Activated CD4-positive, alpha-beta T cell treated with anti-CD3 and anti-CD28 coated beads for 4 hours (primary cell): ENCODE measurements around the gene DAP.

Experiments
- DNase-seq, 2 donors: peaks; one replicate each; pipeline ENCODE4 v3.0.0-alpha.2; 2020

DAP gene

GRCh38 chr5:10688651-10689171 is 72.3 kb downstream of the DAP start:
- no peak for DNase-seq

- DNase-seq = no peak
Observed at GRCh38 chr5:10686890-10687289, 74.1 kb downstream of the DAP start.

- no peak for DNase-seq
Observed at GRCh38 chr5:10685115-10685521, 75.9 kb downstream of the DAP start.

- no peak for DNase-seq
Observed at GRCh38 chr5:10684303-10685086, 76.5 kb downstream of the DAP start.

GRCh38 chr5:10682801-10683525 is 78.1 kb downstream of the DAP start:
- DNase-seq = no peak

- DNase-seq = no peak
Observed at GRCh38 chr5:10681731-10682679, 79.0 kb downstream of the DAP start.

- DNase-seq = no peak
Observed at GRCh38 chr5:10680876-10681481, 80.1 kb downstream of the DAP start.

GRCh38 chr5:10679336-10679988 is 81.6 kb downstream of the DAP start:
- no peak for DNase-seq

GRCh38 chr5:10678244-10678643 is 82.8 kb downstream of the DAP start:
- DNase-seq = no peak

GRCh38 chr5:10677533-10677932 is 83.5 kb downstream of the DAP start:
- no peak for DNase-seq

- DNase-seq = no peak
Observed at GRCh38 chr5:10676946-10677345, 84.1 kb downstream of the DAP start.

- no peak for DNase-seq
Observed at GRCh38 chr5:10676224-10676623, 84.8 kb downstream of the DAP start.

GRCh38 chr5:10675177-10675700 is 85.8 kb downstream of the DAP start:
- no peak for DNase-seq

- DNase-seq = no peak
Observed at GRCh38 chr5:10674582-10674981, 86.5 kb downstream of the DAP start.

- no peak for DNase-seq
Observed at GRCh38 chr5:10674096-10674495, 86.9 kb downstream of the DAP start.

GRCh38 chr5:10673407-10673806 is 87.6 kb downstream of the DAP start:
- DNase-seq = no peak

- no peak for DNase-seq
Observed at GRCh38 chr5:10673017-10673389, 88.0 kb downstream of the DAP start.

GRCh38 chr5:10672146-10673016 is 88.7 kb downstream of the DAP start:
- no peak for DNase-seq

GRCh38 chr5:10671041-10672008 is 89.7 kb downstream of the DAP start:
- no peak for DNase-seq

- no peak for DNase-seq
Observed at GRCh38 chr5:10669983-10670382, 91.1 kb downstream of the DAP start.
